NCI-H748 treated with DMSO at 0.1 percent for 48 hours (cell line): Measurements from ENCODE around the gene IL1RN.

Source experiments
- DNase-seq: peaks from one replicate; lab custom pipeline; 2025; lab: John Stamatoyannopoulos, UW

IL1RN gene

GRCh38 chr2:113156278-113157117 lies 29.1 kb downstream of the IL1RN start:
- peak; percentile 17 for DNase-seq

- DNase-seq = no peak
Observed at GRCh38 chr2:113157118-113157896, 29.9 kb downstream of the IL1RN start.

- DNase-seq = no peak
Observed at GRCh38 chr2:113157897-113158753, 30.7 kb downstream of the IL1RN start.

GRCh38 chr2:113158884-113159553 lies 31.6 kb downstream of the IL1RN start:
- no peak for DNase-seq

- DNase-seq = no peak
Observed at GRCh38 chr2:113160248-113160647, 32.9 kb downstream of the IL1RN start.

GRCh38 chr2:113160962-113161361 lies 33.6 kb downstream of the IL1RN start:
- no peak for DNase-seq

- DNase-seq = no peak
Observed at GRCh38 chr2:113162173-113162572, 34.8 kb downstream of the IL1RN start.

- DNase-seq = no peak
Observed at GRCh38 chr2:113162869-113163268, 35.5 kb downstream of the IL1RN start.

GRCh38 chr2:113164215-113164929 lies 37.0 kb downstream of the IL1RN start:
- DNase-seq = no peak

- no peak for DNase-seq
Observed at GRCh38 chr2:113164930-113165585, 37.7 kb downstream of the IL1RN start.

GRCh38 chr2:113166187-113166645 lies 38.8 kb downstream of the IL1RN start:
- no peak for DNase-seq

GRCh38 chr2:113167115-113167932 lies 39.9 kb downstream of the IL1RN start:
- DNase-seq = no peak

GRCh38 chr2:113167962-113168340 lies 40.6 kb downstream of the IL1RN start:
- DNase-seq = no peak

GRCh38 chr2:113169002-113169530 lies 41.7 kb downstream of the IL1RN start:
- DNase-seq = no peak

- no peak for DNase-seq
Observed at GRCh38 chr2:113169586-113169985, 42.2 kb downstream of the IL1RN start.

- DNase-seq = no peak
Observed at GRCh38 chr2:113171334-113172075, 44.1 kb downstream of the IL1RN start.

GRCh38 chr2:113172721-113173541 lies 45.5 kb downstream of the IL1RN start:
- DNase-seq = no peak
